Stimulated activated CD8-positive, alpha-beta memory T cell treated with anti-CD3 and anti-CD28 coated beads, Interleukin-15, amount 100 ng/mL, for 4 hours (primary cell): ENCODE measurements around the gene ANKRD13B.

Experiments
- DNase-seq, 2 donors: peaks; one replicate each; pipeline ENCODE4 v3.0.0-alpha.2; 2020; ENCODE audit warnings: low read depth in 2 of 2

The ANKRD13B gene

GRCh38 chr17:29616300-29617048 lies 23.5 kb downstream of the ANKRD13B start:
- DNase-seq: no peak

GRCh38 chr17:29617125-29617480 lies 24.2 kb downstream of the ANKRD13B start:
- peak; percentile 70 to 82 for DNase-seq

- peak; percentile 75 to 82 for DNase-seq
These were observed 24.7 kb downstream of the ANKRD13B start for GRCh38 chr17:29617481-29618271.

GRCh38 chr17:29618272-29619065 lies 25.5 kb downstream of the ANKRD13B start:
- DNase-seq: no peak

GRCh38 chr17:29619251-29619650 lies 26.3 kb downstream of the ANKRD13B start:
- DNase-seq: no peak

GRCh38 chr17:29620271-29620670 lies 27.3 kb downstream of the ANKRD13B start:
- no peak for DNase-seq

GRCh38 chr17:29620779-29621500 lies 28.0 kb downstream of the ANKRD13B start:
- DNase-seq: no peak

GRCh38 chr17:29621751-29622194 lies 28.8 kb downstream of the ANKRD13B start:
- no peak for DNase-seq

GRCh38 chr17:29622337-29623282 lies 29.7 kb downstream of the ANKRD13B start, which contains the start of gene CORO6:
Gene CORO6, minus strand, starts transcription at chr17:29622912. Its CDS starts 1,491 bp downstream, at chr17:29621421.
- DNase-seq: no peak

- DNase-seq: no peak
These were observed 30.3 kb downstream of the ANKRD13B start for GRCh38 chr17:29623283-29623647.

GRCh38 chr17:29624586-29624985 lies 31.7 kb downstream of the ANKRD13B start:
- DNase-seq: no peak

- DNase-seq: no peak
These were observed 32.3 kb downstream of the ANKRD13B start for GRCh38 chr17:29625037-29625750.

GRCh38 chr17:29627951-29628350 lies 35.0 kb downstream of the ANKRD13B start:
- DNase-seq: no peak

GRCh38 chr17:29628644-29629043 lies 35.7 kb downstream of the ANKRD13B start:
- no peak for DNase-seq

- no peak for DNase-seq
These were observed 36.9 kb downstream of the ANKRD13B start for GRCh38 chr17:29629839-29630238.

- no peak for DNase-seq
These were observed 37.8 kb downstream of the ANKRD13B start for GRCh38 chr17:29630630-29631193.

- DNase-seq: no peak
These were observed 41.0 kb downstream of the ANKRD13B start for GRCh38 chr17:29633886-29634285.

- DNase-seq: no peak
These were observed 47.5 kb downstream of the ANKRD13B start for GRCh38 chr17:29640413-29640812.

- no peak for DNase-seq
These were observed 48.2 kb downstream of the ANKRD13B start for GRCh38 chr17:29640981-29641642.
